AG10803 (cell line): Measurements from ENCODE around the gene PAX7.

Experiments used
- DNase-seq: peaks from one replicate; pipeline ENCODE4 v3.0.0; 2010; ENCODE audit warnings: low read depth
- H3K4me3 ChIP-seq: 2 replicates; pipeline ENCODE4 v1.5.1; 2011; ENCODE audit warnings: mild to moderate bottlenecking, low read length, control low read depth
- TF ChIP-seq, protein P1 (sequence below): conservative IDR thresholded peaks from 2 replicates; pipeline ENCODE4 v1.5.1; 2011; ENCODE audit warnings: mild to moderate bottlenecking, low read length, control low read depth, inconsistent platforms

The PAX7 gene

DNA sequence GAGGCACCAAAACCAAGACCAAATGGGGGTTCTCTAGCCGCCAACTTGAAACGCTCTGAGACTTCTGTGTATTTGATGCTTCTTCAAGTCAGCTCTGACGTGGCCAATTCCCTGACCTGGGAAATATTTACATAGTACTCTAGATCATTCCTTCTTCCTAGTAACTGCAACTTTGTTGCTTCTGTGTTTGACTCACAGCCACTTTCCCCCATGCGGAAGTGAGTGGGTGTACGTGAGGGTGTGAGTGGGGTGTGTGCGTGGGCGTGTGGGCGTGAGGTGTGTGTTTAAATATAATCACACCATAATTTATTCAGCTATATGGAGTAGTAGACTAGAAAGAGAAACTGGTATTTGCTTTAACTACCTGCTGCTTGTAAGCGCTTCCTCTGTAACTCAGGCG, 117.8 kb downstream of the PAX7 start:
- DNase-seq = no peak
- H3K4me3 ChIP-seq = no peak overlapping the region
- TF ChIP-seq, protein P1, sequence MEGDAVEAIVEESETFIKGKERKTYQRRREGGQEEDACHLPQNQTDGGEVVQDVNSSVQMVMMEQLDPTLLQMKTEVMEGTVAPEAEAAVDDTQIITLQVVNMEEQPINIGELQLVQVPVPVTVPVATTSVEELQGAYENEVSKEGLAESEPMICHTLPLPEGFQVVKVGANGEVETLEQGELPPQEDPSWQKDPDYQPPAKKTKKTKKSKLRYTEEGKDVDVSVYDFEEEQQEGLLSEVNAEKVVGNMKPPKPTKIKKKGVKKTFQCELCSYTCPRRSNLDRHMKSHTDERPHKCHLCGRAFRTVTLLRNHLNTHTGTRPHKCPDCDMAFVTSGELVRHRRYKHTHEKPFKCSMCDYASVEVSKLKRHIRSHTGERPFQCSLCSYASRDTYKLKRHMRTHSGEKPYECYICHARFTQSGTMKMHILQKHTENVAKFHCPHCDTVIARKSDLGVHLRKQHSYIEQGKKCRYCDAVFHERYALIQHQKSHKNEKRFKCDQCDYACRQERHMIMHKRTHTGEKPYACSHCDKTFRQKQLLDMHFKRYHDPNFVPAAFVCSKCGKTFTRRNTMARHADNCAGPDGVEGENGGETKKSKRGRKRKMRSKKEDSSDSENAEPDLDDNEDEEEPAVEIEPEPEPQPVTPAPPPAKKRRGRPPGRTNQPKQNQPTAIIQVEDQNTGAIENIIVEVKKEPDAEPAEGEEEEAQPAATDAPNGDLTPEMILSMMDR = no peak

DNA sequence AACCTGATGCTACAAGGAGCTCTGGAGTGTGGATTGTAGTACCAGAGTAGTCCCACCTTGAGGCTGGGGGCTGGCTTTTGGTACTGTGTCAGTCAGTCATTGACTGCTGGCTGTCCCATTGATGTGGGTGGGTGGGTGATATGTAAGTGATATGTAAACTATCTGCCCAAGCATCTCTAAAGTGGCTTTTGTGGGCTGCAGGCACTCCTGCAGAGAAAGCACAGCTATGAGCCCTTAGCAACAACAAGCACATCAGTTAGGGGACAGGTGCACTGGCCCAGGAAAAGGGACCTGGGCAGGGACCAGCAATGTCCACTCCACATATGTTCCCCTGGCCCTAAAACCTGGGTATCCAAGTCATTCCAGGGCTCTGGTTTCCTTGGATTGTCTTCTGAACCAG, 118.9 kb downstream of the PAX7 start:
- H3K4me3 ChIP-seq = no peak overlapping the region
- TF ChIP-seq, protein P1 = no peak
- no peak for DNase-seq

DNA sequence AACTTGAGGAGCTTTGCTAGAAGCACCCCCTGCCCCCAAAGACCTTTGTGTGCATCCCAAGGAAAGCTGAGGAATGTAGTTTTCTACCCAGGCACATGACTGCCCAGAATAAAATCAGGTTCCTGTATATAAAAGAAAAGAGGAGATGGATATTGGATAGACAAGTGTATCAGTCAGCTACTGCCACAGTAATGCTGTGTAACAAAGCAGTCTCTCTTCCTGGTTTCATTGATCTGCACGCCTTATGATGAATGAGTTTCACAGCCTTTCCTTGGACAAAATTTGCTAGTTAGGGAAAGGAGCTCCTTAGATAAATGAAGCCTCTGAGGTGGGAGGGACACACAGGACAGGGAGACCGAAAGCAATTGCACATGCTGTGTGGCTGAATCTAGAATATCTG, 120.0 kb downstream of the PAX7 start:
- no peak overlapping the region for H3K4me3 ChIP-seq
- DNase-seq = no peak
- TF ChIP-seq, protein P1 = no peak

DNA sequence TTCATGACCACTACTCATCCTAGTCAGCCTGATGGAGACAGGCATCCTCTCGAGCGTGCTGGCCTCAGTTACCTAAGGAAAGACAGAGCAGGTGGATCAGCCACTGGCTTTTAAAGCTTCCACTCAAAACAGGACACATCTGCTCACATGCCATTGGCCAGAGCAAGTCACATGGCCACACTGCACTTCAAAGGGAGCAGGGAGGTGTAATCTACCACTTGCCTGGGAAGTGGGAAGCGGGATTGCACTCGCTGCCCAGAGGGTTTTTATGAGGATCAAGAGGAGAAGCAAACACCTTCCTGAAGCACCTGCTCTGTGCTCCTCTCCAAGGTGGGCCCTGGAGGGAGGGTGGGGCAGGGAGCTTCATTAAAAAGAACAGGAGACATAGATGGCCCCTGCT, 120.8 kb downstream of the PAX7 start:
- no peak overlapping the region for H3K4me3 ChIP-seq
- DNase-seq = no peak
- TF ChIP-seq, protein P1 = no peak

DNA sequence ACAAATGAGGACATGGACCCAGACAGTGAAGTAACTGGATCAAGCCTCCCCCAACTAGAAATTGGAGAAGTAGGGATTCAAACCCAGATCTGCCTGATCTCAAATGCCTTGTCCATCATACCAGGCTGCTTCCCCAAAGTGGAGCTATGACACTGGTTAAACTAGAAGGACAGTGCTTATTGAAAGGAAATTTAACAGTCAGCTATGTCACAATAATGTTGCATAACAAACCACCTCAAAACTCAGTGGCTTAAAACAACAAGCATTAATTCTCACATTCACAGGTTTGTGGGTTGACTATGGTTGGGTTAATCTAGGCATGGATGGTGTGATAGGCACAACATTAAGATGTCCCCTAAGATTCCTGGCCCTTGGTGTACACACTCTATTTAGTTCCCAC, 121.8 kb downstream of the PAX7 start:
- TF ChIP-seq, protein P1 = no peak

DNA sequence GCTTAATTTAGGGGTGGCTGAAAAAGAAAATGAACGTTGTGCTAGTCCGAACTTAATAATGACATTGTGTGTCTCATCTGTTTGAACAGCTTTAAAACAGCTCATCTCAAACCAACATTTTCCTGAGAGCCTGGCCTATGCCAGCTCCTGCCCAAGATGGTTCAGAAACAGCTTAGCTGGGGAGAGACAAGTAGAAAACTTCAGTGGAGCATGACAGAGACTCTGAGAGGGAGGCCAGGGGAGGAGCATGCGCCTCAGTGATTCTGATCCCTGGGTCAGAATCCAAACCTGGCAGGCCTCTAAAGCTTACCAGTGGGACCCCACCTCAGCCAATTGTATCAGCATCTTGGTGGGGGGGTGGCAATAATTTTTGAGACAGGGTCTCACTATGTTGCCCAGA, 129.5 kb downstream of the PAX7 start:
- H3K4me3 ChIP-seq = no peak overlapping the region
- TF ChIP-seq, protein P1 = no peak
- no peak for DNase-seq

More for the DNA sequence above, 121.8 kb downstream of the PAX7 start:
- DNase-seq = no peak
- no peak overlapping the region for H3K4me3 ChIP-seq

DNA sequence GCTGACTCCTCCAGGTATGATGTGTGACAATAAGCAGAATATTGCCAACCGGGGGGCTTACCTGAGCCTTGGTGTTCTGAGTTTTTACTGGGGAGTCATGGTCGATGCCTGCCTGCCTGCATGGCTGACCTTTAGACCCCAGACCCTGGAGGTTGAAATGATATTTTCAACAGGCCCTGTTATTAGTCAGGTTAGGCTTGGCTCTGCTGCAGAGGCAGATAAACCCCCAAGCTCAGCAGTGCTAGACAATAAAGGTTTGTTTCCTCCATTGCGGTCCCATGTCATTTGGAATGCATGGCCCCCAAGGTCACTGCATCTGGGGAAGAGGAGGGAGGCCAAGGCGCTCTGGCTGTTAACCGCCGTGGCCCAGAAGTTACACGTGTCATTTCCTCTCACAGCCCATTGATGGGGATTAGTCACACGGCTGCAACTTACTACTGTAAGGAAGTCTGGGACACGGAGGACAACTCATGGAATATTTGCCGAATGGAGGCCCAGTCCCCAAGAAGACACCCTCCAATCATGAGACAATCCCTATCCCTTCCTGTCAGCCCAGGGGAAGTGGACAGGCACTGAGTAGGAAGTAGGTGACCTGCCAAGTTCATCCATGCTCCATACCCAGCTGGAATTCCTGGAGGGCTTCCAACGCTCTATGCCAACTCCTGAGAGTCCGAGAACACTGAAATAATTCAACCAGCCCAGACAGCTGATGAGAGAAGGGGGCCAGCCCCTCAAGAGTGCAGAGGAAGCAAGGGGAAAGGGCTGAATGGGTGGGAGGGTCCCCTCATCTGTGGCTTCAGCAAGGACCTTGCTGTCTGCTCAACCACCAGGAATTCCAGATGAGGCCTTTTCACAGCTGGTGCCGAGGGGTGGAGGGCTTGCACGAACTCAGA, 131.5 kb downstream of the PAX7 start:
- DNase-seq = no peak
- TF ChIP-seq, protein P1 = no peak
- H3K4me3 ChIP-seq = no peak overlapping the region
